ENCODE results near the gene GUCY2D.

DNA sequence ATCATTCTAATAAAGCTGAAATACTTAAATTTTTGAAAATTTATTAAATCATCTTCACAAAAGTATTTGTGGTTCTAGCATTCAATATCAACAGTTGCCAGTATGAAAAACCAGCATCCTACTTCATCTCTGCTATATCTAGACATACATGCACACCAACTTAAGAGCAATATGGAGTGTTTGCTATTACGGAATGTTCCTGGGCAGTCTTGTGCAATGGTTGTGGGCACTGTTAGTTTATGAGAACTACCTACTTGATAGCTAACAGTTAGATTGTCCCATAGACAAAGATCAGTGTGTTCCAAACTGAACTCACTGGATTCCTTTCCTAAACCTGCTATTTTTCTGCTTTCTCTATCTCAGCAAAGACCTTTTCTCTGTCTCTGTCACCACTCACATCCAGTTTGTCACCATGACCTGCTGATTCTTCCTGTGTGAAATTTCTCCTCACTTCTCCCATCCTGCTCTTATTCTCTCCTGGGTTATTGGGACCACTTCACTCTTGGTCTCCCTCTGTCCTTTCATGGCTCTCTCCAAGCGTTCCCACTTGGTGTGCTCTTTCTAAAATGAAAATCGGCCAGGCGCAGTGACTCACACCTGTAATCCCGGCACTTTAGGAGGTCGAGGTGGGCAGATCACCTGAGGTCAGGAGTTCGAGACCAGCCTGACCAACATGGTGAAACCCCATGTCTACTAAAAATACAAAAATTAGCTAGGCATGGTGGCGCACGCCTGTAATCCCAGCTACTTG lies 42.7 kb upstream of the GUCY2D start:
- TF ChIP-seq, protein P1, sequence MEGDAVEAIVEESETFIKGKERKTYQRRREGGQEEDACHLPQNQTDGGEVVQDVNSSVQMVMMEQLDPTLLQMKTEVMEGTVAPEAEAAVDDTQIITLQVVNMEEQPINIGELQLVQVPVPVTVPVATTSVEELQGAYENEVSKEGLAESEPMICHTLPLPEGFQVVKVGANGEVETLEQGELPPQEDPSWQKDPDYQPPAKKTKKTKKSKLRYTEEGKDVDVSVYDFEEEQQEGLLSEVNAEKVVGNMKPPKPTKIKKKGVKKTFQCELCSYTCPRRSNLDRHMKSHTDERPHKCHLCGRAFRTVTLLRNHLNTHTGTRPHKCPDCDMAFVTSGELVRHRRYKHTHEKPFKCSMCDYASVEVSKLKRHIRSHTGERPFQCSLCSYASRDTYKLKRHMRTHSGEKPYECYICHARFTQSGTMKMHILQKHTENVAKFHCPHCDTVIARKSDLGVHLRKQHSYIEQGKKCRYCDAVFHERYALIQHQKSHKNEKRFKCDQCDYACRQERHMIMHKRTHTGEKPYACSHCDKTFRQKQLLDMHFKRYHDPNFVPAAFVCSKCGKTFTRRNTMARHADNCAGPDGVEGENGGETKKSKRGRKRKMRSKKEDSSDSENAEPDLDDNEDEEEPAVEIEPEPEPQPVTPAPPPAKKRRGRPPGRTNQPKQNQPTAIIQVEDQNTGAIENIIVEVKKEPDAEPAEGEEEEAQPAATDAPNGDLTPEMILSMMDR (conservative IDR thresholded peaks at IDR 0.05; ENCODE audit: low read length): no peak
- TF ChIP-seq EZH2phosphoT487 (IDR thresholded peaks at IDR 0.05; ENCODE audit: borderline replicate concordance, low read depth, low read length): no peak

Data from OCI-LY7 (cell line).